ENCODE data around the gene DAP. TPM values are rescaled to one million over a fixed set of nuclear protein-coding genes. Genes with fewer than 3 reads are reported as not detected.
"Not testable (repeated sequence)": the region's sequence is repeated elsewhere in the genome, so short reads cannot be mapped to it uniquely, and the experiment has no call there.

DAP gene
- total RNA-seq, 1 donor from 2014 or later, result 178 TPM

- no peak for DNase-seq (ENCODE audit: low spot score)
Observed at GRCh38 chr5:10633271-10634049, 127.6 kb downstream of the DAP start.

GRCh38 chr5:10632110-10632761, 128.8 kb downstream of the DAP start:
- no peak for DNase-seq (ENCODE audit: low spot score)

GRCh38 chr5:10631316-10631996, 129.6 kb downstream of the DAP start:
- DNase-seq (ENCODE audit: low spot score), result no peak

GRCh38 chr5:10630744-10631143, 130.3 kb downstream of the DAP start:
- not testable (repeated sequence) for DNase-seq (ENCODE audit: low spot score)

- no peak for DNase-seq (ENCODE audit: low spot score)
Observed at GRCh38 chr5:10630126-10630525, 130.9 kb downstream of the DAP start.

- no peak for DNase-seq (ENCODE audit: low spot score)
Observed at GRCh38 chr5:10629682-10630081, 131.4 kb downstream of the DAP start.

Other genes with a start within 250 kb of the DAP start
- 1.4 TPM for gene ANKRD33B, start 197.2 kb downstream of the DAP start, total RNA-seq

All from mucosa of gallbladder (tissue), 1 donor.